ENCODE measurements around the gene NUP210. TPM values are rescaled to one million over a fixed set of nuclear protein-coding genes. Genes with fewer than 3 reads are reported as not detected.

Gene NUP210
- total and polyA plus RNA-seq, 2 experiments from 2014 or later: 13.8 to 73.9 TPM

- TF ChIP-seq ZNF462 (CRISPR knock-in tag; IDR thresholded peaks at IDR 0.05): no peak
Measured at GRCh38 chr3:13349823-13350222, 70.3 kb downstream of the NUP210 start (continued).

GRCh38 chr3:13348661-13349396 is 71.3 kb downstream of the NUP210 start:
- Histone ChIP-seq H3K79me2 (replicated peaks; ENCODE audit: insufficient read depth) (no peaks in the 10 kb centered on the region), H4K20me1 (replicated peaks; ENCODE audit: insufficient read depth) (no peaks in the 10 kb centered on the region), H3K4me2 (peak overlapping the region; percentile 61), H3K9me2 (ENCODE audit: insufficient read depth) (no peaks in the 10 kb centered on the region), H3K4me3 (peak overlapping the region; percentile 33), H3K27ac (ENCODE audit: low read depth) (peak overlapping the region; percentile 93), H2AFZ (no peak overlapping the region), H3K36me3 (ENCODE audit: insufficient read depth) (peaks cover 9% of the 10 kb centered on the region), H3F3A (replicated peaks; ENCODE audit: low read depth) (peaks cover 17% of the 10 kb centered on the region), H3K27me3 (ENCODE audit: insufficient read depth) (no peaks in the 10 kb centered on the region), H3K4me1 (ENCODE audit: insufficient read depth) (peaks cover 49% of the 10 kb centered on the region)
- ATAC-seq: peak; percentile 27
- H3K27ac Mint-ChIP-seq: peak overlapping the region; percentile 97
- DNase-seq (ENCODE audit: low spot score): peak; percentile 51
- no peaks in the 10 kb centered on the region; the same call in 2 of the 3 replicates for H3K9me3 Mint-ChIP-seq
- peaks cover 64% of the 10 kb centered on the region for H3K4me1 Mint-ChIP-seq
- peak overlapping the region; percentile 61 for H3K4me3 Mint-ChIP-seq
- TF ChIP-seq POLR2AphosphoS5 (IDR thresholded peaks at IDR 0.05; ENCODE audit: low read depth): 0 out of 2 replicates have a peak, but pooled peaks have one; percentile 33
- 0 out of 2 replicates have a peak, but pooled peaks have one; percentile 20 for TF ChIP-seq ETS1 (IDR thresholded peaks at IDR 0.05)
- no peak for TF ChIP-seq REST (IDR thresholded peaks at IDR 0.05; ENCODE audit: unreplicated experiment)
- H3K27me3 Mint-ChIP-seq (ENCODE audit: insufficient read depth, low read depth, poor library complexity): peaks cover 25% of the 10 kb centered on the region
- peaks cover 58% of the 10 kb centered on the region for H3K36me3 Mint-ChIP-seq (ENCODE audit: low read depth)

Measured in GM23338 (cell line).